GM21423 (cell line): ENCODE data around the gene TMEM114.

Experiments used
- ATAC-seq: cut with Tn5 transposase; IDR thresholded peaks from one replicate; pipeline ENCODE4 v1.9.1; 2021; ENCODE audit warnings: mild to moderate bottlenecking, moderate library complexity; ENCODE audit not compliant: unreplicated experiment

TMEM114 gene

DNA sequence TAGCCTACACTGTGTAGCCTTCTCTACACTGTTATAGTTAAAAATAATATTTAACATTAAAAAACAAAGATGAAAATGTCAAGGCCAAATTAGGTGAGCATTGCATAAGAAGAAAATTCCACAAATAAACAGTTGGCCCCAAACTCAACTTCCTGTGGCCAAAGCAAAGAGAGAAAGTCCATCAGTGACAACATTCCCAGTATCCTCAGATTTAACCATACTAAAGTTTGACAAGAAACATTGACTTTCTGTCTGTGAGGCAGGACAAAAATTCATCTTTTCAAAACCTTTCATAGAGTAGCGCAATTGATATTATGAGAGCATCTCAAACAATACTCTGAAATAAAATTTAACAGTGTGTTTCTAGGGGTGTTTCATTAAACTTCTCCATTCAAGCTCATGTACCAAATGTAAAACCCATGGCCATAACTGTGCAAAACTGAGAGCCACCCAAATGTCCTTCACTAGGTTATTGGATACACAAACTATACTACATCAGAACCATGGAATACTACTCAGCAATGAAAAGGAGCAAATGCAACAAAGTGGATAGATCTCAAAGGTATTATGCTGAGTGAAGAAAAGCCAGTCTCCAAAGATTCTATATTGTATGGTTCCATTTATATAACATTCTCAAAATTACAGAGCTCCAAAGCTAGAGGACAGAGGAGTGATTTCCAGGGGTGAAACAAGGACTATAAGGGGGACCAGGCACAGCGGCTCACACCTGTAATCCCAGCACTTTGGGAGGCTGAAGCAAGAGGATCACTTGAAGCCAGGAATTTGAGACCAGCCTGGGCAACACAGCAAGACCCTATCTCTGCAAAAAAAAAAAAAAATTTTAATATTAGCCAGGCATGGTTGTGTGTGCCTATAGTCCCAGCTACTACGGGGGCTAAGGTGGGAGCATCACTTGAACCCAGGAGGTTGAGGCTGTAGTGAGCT, 38.7 kb downstream of the TMEM114 start:
- ATAC-seq: no peak

- ATAC-seq: no peak
These were observed 39.5 kb downstream of the TMEM114 start for GRCh38 chr16:8550728-8551387.

- ATAC-seq: no peak
These were observed 40.4 kb downstream of the TMEM114 start for GRCh38 chr16:8549843-8550412.

DNA sequence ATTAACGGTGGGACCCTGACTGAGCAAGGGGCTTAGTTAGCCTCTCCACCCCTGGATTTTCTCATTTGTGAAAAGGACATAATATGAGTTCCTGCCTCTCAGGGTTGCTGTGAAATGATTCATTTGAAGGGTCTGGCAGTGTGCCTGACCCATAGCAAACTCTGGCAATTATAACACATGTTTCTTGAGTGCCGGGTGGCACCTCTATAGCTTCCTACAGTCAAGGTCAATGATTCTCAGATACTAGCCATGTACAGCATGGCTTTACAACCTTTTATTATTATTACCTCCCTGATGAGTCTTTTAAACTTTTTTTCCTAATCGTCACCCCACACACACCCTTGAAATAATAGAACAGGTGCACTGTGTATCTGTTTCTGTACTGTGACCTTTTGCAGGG, 42.1 kb downstream of the TMEM114 start:
- ATAC-seq: no peak

GRCh38 chr16:8547762-8548161, 42.5 kb downstream of the TMEM114 start:
- no peak for ATAC-seq

GRCh38 chr16:8544406-8544805, 45.9 kb downstream of the TMEM114 start:
- no peak for ATAC-seq

GRCh38 chr16:8543258-8543657, 47.1 kb downstream of the TMEM114 start:
- no peak for ATAC-seq

GRCh38 chr16:8542393-8542792, 47.9 kb downstream of the TMEM114 start:
- no peak for ATAC-seq

DNA sequence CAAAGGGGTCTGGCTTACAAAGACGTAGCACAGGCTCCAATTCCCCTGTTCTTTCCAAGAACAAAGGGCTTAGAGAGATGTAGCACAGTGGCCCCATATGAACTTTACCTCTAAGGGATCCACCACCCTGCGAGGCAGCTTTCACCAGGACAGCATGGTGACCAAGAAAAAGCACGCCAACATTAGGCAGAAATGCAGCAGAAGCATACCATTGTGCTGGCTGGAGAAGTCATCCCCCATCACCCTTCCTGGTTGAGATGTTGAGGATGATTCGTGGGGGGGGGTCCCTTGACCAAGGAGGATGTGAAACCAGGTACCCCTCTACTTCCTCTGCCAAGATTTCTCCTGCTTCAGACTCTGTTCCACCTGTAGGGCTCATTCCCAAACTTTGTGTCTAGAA, 48.4 kb downstream of the TMEM114 start:
- ATAC-seq: no peak

DNA sequence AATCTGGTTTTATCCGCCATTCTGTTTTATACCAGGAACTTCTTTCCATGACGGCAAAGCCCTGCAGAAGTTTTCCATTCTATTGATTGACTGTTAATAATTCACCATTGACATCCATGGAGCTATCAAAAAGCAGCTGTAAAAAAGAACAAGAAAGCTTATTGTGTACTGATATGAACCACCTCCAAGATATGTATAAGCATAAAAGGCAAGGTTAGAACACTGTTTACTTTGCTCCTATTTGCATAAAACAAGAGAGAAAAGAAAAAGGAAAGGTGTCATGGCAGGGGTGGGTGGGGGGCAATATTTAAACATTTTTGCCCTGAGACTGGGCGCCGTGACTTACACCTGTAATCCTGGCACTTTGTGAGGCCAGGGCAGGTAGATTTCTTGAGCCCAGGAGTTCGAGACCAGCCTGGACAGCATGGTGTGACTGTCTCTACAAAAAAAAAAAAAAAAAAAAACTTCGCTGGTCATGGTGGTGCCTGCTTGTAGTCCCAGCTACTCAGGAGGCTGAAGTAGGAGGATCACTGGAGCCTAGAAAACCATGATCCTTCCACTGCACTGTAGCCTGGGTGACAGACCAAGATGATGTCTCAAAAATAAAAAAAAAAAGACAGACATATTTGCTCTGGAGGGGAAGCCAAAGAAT, 52.5 kb downstream of the TMEM114 start:
- ATAC-seq: no peak

DNA sequence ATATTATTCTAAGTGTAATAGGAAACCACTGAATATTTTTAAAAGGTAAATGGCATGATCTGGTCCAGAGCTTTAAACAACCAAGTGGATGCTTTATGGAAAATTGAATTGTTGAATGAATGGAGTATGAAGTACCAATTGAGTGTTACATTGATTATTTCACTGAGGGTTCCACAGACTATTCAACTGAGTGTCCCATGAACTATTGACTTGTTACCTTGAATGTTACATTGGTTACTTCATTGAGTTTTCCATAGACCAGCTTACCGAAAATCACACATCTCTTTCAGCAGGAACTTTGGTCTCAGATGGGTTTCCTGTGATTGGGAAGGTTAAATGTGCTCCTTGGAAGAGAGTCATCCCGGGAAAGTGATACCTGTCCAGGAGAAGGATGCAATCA, 56.8 kb downstream of the TMEM114 start:
- no peak for ATAC-seq

DNA sequence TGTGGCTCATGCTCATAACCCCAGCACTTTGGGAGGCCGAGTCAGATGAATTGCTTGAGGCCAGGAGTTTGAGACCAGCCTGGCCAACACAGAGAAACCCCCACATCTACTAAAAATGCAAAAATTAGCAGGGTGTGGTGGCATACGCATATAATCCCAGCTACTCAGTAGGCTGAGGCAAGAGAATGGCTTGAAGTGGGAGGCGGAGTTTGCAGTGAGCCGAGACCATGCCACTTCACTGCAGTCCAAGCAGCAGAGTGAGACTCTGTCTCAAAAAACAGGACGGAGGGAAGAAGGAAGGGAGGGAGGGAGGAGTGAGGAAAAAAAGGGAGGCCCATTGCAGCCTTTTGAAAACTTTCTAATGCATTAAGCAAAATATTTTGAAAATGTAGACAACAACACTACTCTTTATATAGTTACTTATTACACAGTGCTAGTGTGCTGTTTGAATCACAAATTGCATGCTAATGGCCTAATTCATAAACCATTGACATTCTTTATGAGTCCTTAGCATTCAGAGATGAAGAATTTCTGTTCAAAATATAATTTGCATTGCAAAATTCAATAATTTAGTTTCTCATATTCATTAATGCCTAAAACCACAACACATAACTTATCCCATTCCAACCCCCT, 59.4 kb downstream of the TMEM114 start:
- no peak for ATAC-seq

- no peak for ATAC-seq
These were observed 61.8 kb downstream of the TMEM114 start for GRCh38 chr16:8528471-8528870.

DNA sequence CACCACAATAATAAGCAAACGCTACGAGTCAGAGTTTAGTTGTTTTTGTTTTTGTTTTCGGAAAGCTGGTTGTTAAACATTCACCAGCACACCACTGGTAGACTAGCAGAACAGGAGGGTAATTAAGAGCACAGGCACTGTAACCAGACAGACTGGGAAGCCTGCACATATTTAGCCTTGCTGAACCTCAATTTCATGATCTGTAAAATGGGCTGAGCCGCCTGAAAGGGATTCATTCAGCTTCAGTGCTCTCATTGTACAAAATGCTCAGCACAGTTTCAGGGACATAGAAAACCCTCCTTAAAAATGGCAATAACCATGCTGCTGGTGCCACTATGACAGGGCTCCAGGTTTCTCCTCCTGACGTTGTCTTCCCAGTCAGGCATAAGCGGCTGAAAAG, 66.4 kb downstream of the TMEM114 start:
- no peak for ATAC-seq

DNA sequence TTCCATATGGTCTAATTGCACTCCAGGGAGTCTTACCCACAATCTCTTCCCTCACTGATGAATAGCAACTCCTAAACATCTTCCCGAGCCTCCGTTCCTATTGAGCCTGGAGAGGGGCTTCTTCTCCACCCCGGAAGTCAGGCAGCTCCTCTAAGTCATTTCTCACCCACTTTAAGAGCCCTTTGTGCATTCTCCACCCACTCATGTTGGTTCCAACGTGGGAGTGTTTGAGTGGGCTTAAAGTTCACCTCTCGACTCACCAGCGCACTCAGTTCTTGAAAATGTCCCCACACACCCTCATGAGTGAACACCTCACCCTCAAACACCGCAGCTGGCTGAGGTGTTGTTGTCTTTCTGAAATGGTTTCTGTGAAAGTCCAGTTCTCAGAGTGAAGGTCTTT, 67.6 kb downstream of the TMEM114 start:
- no peak for ATAC-seq

GRCh38 chr16:8519643-8520042, 70.7 kb downstream of the TMEM114 start:
- ATAC-seq: no peak
